Trophoblast cell (in vitro differentiated cells and primary cell): ENCODE measurements around the gene CADPS2.

Experiments
- DNase-seq, 2 donors: peaks; one replicate each; pipeline ENCODE4 v3.0.0-alpha.2; 2016
- H2AFZ ChIP-seq: 2 replicates; pipeline ENCODE4 v1.6.1; 2013; ENCODE audit warnings: low read length, moderate library complexity, mild to moderate bottlenecking; ENCODE audit not compliant: insufficient read depth, poor library complexity
- H2AK5ac ChIP-seq: 2 replicates; pipeline ENCODE4 v1.6.1; 2013; ENCODE audit warnings: mild to moderate bottlenecking, low read length
- H2BK120ac ChIP-seq: 2 replicates; pipeline ENCODE4 v1.6.1; 2013; ENCODE audit warnings: low read length, mild to moderate bottlenecking, moderate library complexity; ENCODE audit not compliant: insufficient read depth, poor library complexity
- H2BK12ac ChIP-seq: 2 replicates; pipeline ENCODE4 v1.6.1; 2013; ENCODE audit warnings: mild to moderate bottlenecking, low read length, moderate library complexity
- H2BK5ac ChIP-seq: 2 replicates; pipeline ENCODE4 v1.6.1; 2013; ENCODE audit warnings: low read length, low read depth, moderate library complexity, mild to moderate bottlenecking; ENCODE audit not compliant: poor library complexity
- H3K14ac ChIP-seq: 2 replicates; pipeline ENCODE4 v1.6.1; 2013; ENCODE audit warnings: mild to moderate bottlenecking, low read length
- H3K18ac ChIP-seq: 2 replicates; pipeline ENCODE4 v1.6.1; 2013; ENCODE audit warnings: mild to moderate bottlenecking, low read length
- H3K23ac ChIP-seq: 2 replicates; pipeline ENCODE4 v1.6.1; 2013; ENCODE audit warnings: low read length
- H3K27ac ChIP-seq: 2 replicates; pipeline ENCODE4 v1.5.1; 2013; ENCODE audit warnings: low read depth, mild to moderate bottlenecking, inconsistent platforms, low read length, moderate library complexity
- H3K27me3 ChIP-seq: 2 replicates; pipeline ENCODE4 v1.6.1; 2013; ENCODE audit warnings: inconsistent platforms, mild to moderate bottlenecking, low read length, moderate library complexity; ENCODE audit not compliant: insufficient read depth
- H3K36me3 ChIP-seq, 2 experiments: 1 replicate in 1 of 2; 2 replicates in 1 of 2; pipeline ENCODE4 v1.6.1; 2013; ENCODE audit warnings: low read length in 2 of 2, mild to moderate bottlenecking in 2 of 2, moderate library complexity in 1 of 2; ENCODE audit not compliant: insufficient read depth in 2 of 2, control insufficient read depth in 1 of 2
- H3K4ac ChIP-seq: 2 replicates; pipeline ENCODE4 v1.6.1; 2013; ENCODE audit warnings: low read depth, mild to moderate bottlenecking, low read length, moderate library complexity
- H3K4me1 ChIP-seq, 2 experiments: 1 replicate in 1 of 2; 2 replicates in 1 of 2; pipeline ENCODE4 v1.6.1; 2013; ENCODE audit warnings: low read length in 2 of 2, mild to moderate bottlenecking in 2 of 2, moderate library complexity in 1 of 2; ENCODE audit not compliant: insufficient read depth in 2 of 2, control insufficient read depth in 1 of 2
- H3K4me2 ChIP-seq: 2 replicates; pipeline ENCODE4 v1.6.1; 2013; ENCODE audit warnings: inconsistent platforms, mild to moderate bottlenecking, low read length, moderate library complexity
- H3K4me3 ChIP-seq: 2 replicates; pipeline ENCODE4 v1.5.1; 2013; ENCODE audit warnings: mild to moderate bottlenecking, low read depth, low read length, inconsistent platforms
- H3K79me1 ChIP-seq: one replicate; pipeline ENCODE4 v1.6.1; 2013; ENCODE audit warnings: low read length
- H3K79me2 ChIP-seq: 2 replicates; pipeline ENCODE4 v1.6.1; 2013; ENCODE audit warnings: low read length, mild to moderate bottlenecking; ENCODE audit not compliant: control insufficient read depth, insufficient read depth, poor library complexity
- H3K9ac ChIP-seq: 2 replicates; pipeline ENCODE4 v1.6.1; 2013; ENCODE audit warnings: mild to moderate bottlenecking, low read length
- H3K9me3 ChIP-seq: 2 replicates; pipeline ENCODE4 v1.6.1; 2013; ENCODE audit warnings: low read depth, mild to moderate bottlenecking, control low read depth, inconsistent platforms, low read length; ENCODE audit not compliant: insufficient read depth
- H4K12ac ChIP-seq: 2 replicates; pipeline ENCODE4 v1.6.1; 2013; ENCODE audit warnings: low read depth, mild to moderate bottlenecking, low read length, moderate library complexity
- H4K8ac ChIP-seq: 2 replicates; pipeline ENCODE4 v1.6.1; 2013; ENCODE audit warnings: low read depth, mild to moderate bottlenecking, low read length, moderate library complexity
- H4K91ac ChIP-seq: one replicate; pipeline ENCODE4 v1.6.1; 2013; ENCODE audit warnings: low read depth, mild to moderate bottlenecking, low read length, moderate library complexity
- WGBS: extraction: QIAGEN DNeasy Blood & Tissue Kit; methylation state at CpG from one replicate; pipeline ENCODE4 v1.1.7; 2013; ENCODE audit warnings: missing lambda C conversion rate; ENCODE audit not compliant: insufficient read length, insufficient coverage; ENCODE audit errors: extremely low coverage; 5-methylcytosine and 5-hydroxymethylcytosine counted together

CADPS2 gene

DNA sequence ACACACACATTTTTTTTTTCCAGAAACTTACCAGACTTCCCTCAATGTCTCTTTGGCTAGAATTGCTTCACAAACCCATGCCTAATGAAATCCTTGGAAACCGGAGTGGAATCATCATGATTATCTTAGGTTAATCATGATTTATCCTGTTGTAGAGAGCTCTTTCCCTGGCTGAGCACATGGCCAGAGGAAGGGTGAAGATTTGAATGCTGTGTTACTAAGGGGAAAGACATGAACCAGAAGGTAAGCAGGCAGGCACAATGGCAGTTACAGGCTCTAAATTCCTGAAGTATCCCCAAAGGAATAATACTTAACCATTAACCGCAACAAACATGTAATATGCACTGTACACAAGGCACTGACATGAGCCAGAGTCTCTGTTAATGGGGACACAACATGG lies 179.4 kb downstream of the CADPS2 start:
- no peak overlapping the region for H2BK12ac ChIP-seq
- H4K91ac ChIP-seq = no peak overlapping the region
- H3K27me3 ChIP-seq = no peaks in the 10 kb centered on the region
- H3K4me1 ChIP-seq = no peaks in the 10 kb centered on the region
- H3K36me3 ChIP-seq = no peaks in the 10 kb centered on the region
- no peak overlapping the region for H3K14ac ChIP-seq
- H3K4me3 ChIP-seq = no peak overlapping the region
- H3K27ac ChIP-seq = no peak overlapping the region
- H2BK5ac ChIP-seq = no peak overlapping the region
- H4K8ac ChIP-seq = no peak overlapping the region
- no peak overlapping the region for H3K4me2 ChIP-seq
- no peaks in the 10 kb centered on the region for H3K79me1 ChIP-seq
- H2AK5ac ChIP-seq = no peak overlapping the region
- DNase-seq = no peak
- H4K12ac ChIP-seq = no peak overlapping the region
- no peaks in the 10 kb centered on the region for H3K79me2 ChIP-seq
- WGBS = no CpG with 5 or more reads among the region's 2 CpGs
- no peak overlapping the region for H3K18ac ChIP-seq
- H3K9me3 ChIP-seq = no peaks in the 10 kb centered on the region
- no peak overlapping the region for H2AFZ ChIP-seq
- no peak overlapping the region for H3K4ac ChIP-seq
- no peak overlapping the region for H3K9ac ChIP-seq
- H3K23ac ChIP-seq = no peak overlapping the region
- no peak overlapping the region for H2BK120ac ChIP-seq

DNA sequence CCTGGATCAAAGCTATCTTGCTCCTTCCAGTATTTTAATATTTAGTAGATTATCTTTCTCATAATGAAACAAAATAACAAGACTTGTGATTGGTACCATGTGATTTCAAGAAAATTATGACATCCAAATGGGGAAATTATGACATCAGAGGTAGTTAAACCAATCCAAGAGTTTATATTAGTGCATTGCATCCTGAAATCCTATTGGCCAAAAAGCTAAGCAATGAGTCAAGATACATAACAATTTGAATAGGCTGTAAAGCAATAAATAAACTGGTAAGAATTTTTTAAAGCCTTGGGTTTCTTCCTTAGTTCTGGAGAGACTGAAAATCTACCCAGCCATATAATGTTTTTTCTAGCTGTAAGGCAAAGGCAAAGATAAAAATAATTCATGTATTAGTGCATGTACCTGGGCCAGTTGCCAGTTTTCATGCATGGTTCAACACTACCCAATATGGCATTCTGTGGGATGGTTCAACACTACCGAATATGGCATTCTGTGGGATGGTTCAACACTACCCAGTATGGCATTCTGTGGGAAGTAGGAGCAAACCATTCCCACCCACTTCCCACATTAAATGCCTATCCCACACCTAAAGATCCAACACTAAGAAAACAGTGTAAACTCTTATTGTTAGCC lies 183.3 kb downstream of the CADPS2 start, which contains the start of gene RNF148:
RNF148 (minus strand) TSS at position 51 of the 639 bp plus-strand sequence. CDS start 172 bp downstream, outside the sequence.
- Histone ChIP-seq H2BK12ac (no peak within 1 kb of the TSS), H2AK5ac (no peak within 1 kb of the TSS), H4K91ac (no peak within 1 kb of the TSS), H3K14ac (no peak within 1 kb of the TSS), H4K12ac (no peak within 1 kb of the TSS), H3K18ac (no peak within 1 kb of the TSS), H3K23ac (no peak within 1 kb of the TSS), H3K4me3 (no peak within 1 kb of the TSS), H2AFZ (no peak within 1 kb of the TSS), H3K4me2 (no peak within 1 kb of the TSS), H2BK120ac (no peak within 1 kb of the TSS), H3K79me2 (no peaks in the 10 kb centered on the region), H3K79me1 (no peaks in the 10 kb centered on the region), H3K27ac (no peak within 1 kb of the TSS), H3K27me3 (no peaks in the 10 kb centered on the region), H3K36me3 (no peaks in the 10 kb centered on the region), H2BK5ac (no peak within 1 kb of the TSS), H3K4ac (no peak within 1 kb of the TSS), H3K9ac (no peak within 1 kb of the TSS), H4K8ac (no peak within 1 kb of the TSS), H3K4me1 (no peaks in the 10 kb centered on the region), H3K9me3 (no peaks in the 10 kb centered on the region)
- DNase-seq = no peak
- WGBS = no CpG with 5 or more reads among the region's 1 CpG

DNA sequence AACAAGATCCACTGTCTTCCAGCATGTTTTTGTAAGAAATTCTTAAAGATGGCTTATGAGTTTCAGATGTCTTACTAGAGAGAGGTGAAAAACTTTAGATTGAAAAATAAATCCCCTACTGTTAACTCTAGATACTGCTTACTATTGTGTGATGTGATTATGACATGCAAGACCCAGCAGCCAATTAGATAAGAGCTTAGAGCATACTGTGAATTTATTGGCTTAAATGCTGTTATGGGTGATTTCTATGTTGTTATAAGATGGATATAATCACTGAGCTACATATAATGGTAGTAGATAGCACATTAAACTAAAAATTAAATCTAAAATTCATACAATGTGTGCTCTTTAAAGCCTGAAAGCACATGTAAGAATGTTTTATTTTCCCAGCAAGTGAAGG lies 187.2 kb downstream of the CADPS2 start, which contains the start of gene RNF133:
RNF133 (minus strand) TSS at position 101 of the 400 bp plus-strand sequence. CDS start 199 bp downstream, outside the sequence.
- Histone ChIP-seq H3K36me3 (no peaks in the 10 kb centered on the region), H3K79me2 (no peaks in the 10 kb centered on the region), H3K18ac (no peak within 1 kb of the TSS), H3K4ac (no peak within 1 kb of the TSS), H4K12ac (no peak within 1 kb of the TSS), H2BK12ac (no peak within 1 kb of the TSS), H3K4me3 (no peak within 1 kb of the TSS), H3K14ac (no peak within 1 kb of the TSS), H3K9me3 (no peaks in the 10 kb centered on the region), H2AK5ac (no peak within 1 kb of the TSS), H3K9ac (no peak within 1 kb of the TSS), H3K4me1 (no peaks in the 10 kb centered on the region), H3K27me3 (no peaks in the 10 kb centered on the region), H2AFZ (no peak within 1 kb of the TSS), H2BK5ac (no peak within 1 kb of the TSS), H2BK120ac (no peak within 1 kb of the TSS), H3K27ac (no peak within 1 kb of the TSS), H3K79me1 (no peaks in the 10 kb centered on the region), H3K4me2 (no peak within 1 kb of the TSS), H3K23ac (no peak within 1 kb of the TSS), H4K91ac (no peak within 1 kb of the TSS), H4K8ac (no peak within 1 kb of the TSS)
- DNase-seq = no peak

DNA sequence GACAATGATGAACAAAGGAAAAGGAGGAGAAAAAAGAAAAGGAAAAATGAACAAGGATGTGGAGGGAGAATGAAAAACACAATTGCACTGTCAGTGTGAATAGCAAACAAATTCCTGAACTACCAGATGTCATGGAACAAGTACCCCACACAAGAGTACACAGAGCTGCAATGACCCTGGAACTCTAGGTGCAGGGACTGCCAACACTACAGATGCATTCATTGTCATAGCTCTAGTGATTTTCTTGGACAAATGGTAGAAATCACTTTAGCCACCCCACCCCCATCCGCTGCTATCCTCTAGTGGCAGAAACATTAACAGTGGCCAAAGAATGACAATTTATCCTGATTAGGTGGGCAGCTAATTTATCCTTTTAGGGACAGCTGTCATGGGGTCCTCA lies 190.4 kb downstream of the CADPS2 start:
- no peak overlapping the region for H2AFZ ChIP-seq

More for the DNA sequence above, 190.4 kb downstream of the CADPS2 start:
- no peaks in the 10 kb centered on the region for H3K79me1 ChIP-seq
- H3K4me2 ChIP-seq = no peak overlapping the region
- H4K8ac ChIP-seq = no peak overlapping the region
- no peak overlapping the region for H3K23ac ChIP-seq
- no peak overlapping the region for H3K4me3 ChIP-seq
- no peak overlapping the region for H2BK12ac ChIP-seq
- H3K18ac ChIP-seq = no peak overlapping the region
- no peak overlapping the region for H3K27ac ChIP-seq
- H2BK5ac ChIP-seq = no peak overlapping the region
- H4K12ac ChIP-seq = no peak overlapping the region
- H3K14ac ChIP-seq = no peak overlapping the region
- no peak overlapping the region for H2AK5ac ChIP-seq
- no peak overlapping the region for H3K4ac ChIP-seq
- no peak overlapping the region for H4K91ac ChIP-seq
- no peak overlapping the region for H3K9ac ChIP-seq
- H3K4me1 ChIP-seq = no peaks in the 10 kb centered on the region
- no peaks in the 10 kb centered on the region for H3K79me2 ChIP-seq
- H2BK120ac ChIP-seq = no peak overlapping the region
- H3K36me3 ChIP-seq = no peaks in the 10 kb centered on the region
- no CpG with 5 or more reads among the region's 1 CpG for WGBS
- no peaks in the 10 kb centered on the region for H3K27me3 ChIP-seq
- DNase-seq = no peak
- peaks cover 4% of the 10 kb centered on the region for H3K9me3 ChIP-seq
